Camera-type eye (tissue), 1 donor: ENCODE results near the gene NID1. TPM values are rescaled to one million over a fixed set of nuclear protein-coding genes. Genes with fewer than 3 reads are reported as not detected.

ENCODE experiments used
- total RNA-seq: library from RNA; depleted of rRNA; stranded (reverse); fragments of >200 nt; gene quantifications from one replicate; pipeline ENCODE4 v1.2.3, GENCODE V29; 2014

NID1 gene
- 143 TPM for total RNA-seq

GRCh38 chr1:236064674-236065508 lies at the start of gene NID1:
Gene NID1 (minus strand): TSS chr1:236065090. CDS start chr1:236065079, 11 bp downstream.

Other genes with a start within 250 kb of the NID1 start
- gene LYST, start 198.2 kb downstream of the NID1 start, total RNA-seq = 72.5 TPM
- 47.5 TPM for gene GPR137B, start 77.4 kb upstream of the NID1 start, total RNA-seq
- 15.3 TPM for gene ERO1B, start 216.9 kb upstream of the NID1 start, total RNA-seq